ENCODE data around the gene NHLH2.
A peak's percentile ranks its signal among the peaks of the same experiment; 100 is the strongest.

Gene NHLH2

DNA sequence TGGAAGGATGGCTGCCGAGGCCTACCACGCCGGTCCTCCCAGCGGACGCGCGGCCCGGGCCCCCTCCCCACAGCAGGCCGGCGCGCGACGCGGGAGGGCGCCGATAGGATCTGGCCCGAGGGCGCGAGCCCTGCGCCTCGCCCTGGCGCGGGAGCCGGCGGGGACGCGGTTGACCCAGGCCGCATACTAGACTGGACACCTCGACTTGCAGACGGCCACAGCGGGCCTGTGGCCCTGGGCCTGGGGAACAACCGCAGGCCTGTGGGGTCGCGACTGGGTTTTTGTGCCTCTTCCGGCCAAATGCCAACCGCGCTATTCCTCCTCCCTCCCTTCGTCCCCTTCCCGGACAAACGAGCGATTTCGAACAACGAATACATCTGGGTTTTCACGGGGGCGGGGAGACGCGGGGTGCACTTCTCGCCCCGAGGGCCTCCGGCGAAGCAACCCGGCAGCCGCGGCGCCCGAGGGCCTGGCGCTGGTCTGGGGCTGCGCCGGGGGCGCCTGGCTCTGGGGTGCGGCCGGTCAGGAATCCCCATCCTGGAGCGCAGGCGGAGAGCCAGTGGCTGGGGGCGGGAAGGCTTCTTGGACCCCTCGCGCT is 2.4 kb downstream of the NHLH2 start:
- peak; percentile 25 for DNase-seq (ENCODE audit: low read depth, low spot score)

DNA sequence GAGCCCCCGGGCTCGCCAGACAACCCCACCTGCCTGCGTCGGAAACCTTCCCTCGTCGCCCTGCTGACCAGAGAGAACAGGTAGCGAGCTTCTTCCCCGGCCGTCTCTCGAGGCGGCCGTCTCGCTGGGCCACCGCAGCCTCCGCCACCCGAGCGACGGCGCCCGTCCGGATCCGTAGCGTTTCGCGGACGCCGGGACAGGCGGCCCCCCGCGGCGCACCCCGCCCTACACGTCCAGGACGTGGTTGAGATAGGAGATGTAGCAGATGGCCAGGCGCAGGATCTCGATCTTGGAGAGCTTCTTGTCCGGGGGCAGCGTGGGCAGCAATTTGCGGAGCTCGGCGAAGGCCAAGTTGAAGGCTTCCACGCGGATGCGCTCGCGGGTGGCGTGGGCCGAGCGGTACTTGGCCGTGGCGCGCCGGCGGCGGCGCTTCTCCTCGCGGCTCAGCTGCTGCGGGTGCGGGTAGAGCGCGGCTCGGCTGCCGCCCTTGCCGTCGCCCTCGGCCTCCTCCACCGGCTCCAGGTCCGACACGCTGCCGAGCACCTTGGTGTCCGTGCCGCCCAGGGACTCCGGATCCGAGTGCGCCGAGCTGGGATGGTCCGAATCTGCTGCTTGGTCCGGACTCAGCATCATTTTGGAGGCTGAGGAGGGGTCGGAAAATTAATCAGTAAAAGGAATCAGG is 3.0 kb downstream of the NHLH2 start:
- peak; percentile 19 for DNase-seq (ENCODE audit: low read depth, low spot score)

DNA sequence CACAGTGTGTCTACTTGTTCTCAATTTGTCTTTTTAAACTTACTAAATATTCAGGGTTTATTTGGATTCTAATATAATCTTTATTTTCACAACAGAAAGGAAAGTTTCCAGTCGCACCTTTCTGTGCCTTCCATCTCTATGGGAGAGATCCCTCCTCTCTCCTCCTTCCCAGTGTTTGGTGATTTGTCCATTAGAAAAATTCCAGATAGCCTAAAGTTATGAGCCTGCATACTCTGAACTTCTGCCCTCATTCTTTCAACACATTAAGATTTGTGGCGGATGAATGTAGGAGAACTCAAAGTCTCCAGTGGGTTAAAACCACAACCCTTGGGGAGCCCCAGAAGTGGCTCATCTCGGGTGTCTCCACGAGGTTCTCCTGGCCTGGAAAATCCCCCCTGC is 3.6 kb downstream of the NHLH2 start:
- no peak for DNase-seq (ENCODE audit: low read depth, low spot score)

DNA sequence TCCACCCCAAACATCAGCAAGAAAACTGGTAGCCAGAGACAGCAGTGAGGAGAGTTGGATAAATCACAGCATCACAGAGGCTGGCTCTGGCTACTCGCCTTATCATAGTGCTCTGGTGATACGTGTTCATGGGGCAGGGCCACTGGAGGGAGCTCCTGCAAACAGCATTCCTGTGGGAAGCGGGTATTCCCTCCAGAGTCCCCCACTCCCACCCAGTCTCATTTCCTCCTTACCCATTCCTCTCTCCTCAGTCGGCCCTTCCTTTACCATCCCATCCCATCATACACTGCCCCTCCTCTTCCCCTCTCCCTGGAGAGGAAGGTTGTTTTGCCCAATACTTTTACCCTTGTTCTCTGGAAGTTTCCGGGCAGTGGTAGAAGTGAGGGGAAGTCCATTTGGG is 7.1 kb downstream of the NHLH2 start:
- DNase-seq (ENCODE audit: low read depth, low spot score) = no peak

DNA sequence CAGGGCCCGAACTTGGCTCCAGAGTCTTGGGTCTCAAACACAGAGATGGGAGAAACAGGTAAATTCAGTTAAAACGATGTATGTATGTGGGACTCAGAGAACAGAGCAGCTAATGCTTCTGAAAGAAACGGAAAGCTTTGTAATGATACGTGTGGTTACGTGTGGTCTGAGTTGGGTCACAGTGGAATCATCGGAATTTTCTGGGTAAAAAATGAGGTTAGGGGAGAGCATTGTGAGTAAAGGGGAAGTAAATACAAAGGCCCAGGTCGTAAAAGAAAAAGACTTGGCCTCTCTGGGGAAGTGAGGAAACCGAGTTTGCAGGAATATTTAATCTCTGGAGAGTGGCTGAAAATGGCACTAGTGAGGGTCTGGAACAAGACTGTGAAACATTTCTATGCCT is 8.3 kb downstream of the NHLH2 start:
- DNase-seq (ENCODE audit: low read depth, low spot score) = peak; percentile 29

DNA sequence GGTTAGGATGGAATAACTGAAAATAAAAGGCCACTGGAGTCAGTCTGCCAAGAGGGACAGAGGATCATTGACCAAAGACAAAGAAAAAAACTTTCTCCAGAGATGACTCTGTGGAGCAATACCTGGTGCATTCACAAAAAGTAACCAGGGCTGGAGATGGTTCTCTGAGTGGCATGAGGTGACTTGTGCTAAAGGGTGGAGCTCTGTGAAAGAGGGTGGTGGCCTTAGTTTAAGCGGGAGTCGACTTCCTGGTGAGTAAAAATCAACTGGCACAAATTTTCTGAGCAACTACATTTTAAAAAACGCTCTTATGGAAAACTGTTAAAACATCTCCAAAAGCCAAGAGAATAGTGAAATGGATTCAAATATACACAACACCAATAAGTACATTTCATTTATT is 10.0 kb downstream of the NHLH2 start:
- no peak for DNase-seq (ENCODE audit: low read depth, low spot score)

DNA sequence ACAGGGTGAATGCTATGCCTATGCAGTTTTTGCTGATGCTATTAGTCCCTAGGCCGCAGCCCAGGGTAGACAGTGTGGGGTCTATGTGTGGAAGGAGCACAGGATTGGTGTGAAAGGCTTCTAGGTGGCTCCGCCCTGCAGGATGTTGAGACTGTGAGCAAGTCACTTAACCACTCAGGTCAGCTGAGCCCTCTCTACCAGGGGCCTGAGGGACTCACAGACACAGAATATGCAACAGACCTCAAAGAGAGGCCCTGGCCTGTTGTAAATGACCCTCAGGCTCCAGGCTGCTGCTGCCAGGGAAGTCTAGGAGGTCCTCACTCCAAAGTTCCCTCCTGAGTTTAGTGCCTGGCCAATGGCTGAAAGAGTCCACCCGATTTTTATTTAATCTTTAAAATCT is 11.0 kb downstream of the NHLH2 start:
- no peak for DNase-seq (ENCODE audit: low read depth, low spot score)

DNA sequence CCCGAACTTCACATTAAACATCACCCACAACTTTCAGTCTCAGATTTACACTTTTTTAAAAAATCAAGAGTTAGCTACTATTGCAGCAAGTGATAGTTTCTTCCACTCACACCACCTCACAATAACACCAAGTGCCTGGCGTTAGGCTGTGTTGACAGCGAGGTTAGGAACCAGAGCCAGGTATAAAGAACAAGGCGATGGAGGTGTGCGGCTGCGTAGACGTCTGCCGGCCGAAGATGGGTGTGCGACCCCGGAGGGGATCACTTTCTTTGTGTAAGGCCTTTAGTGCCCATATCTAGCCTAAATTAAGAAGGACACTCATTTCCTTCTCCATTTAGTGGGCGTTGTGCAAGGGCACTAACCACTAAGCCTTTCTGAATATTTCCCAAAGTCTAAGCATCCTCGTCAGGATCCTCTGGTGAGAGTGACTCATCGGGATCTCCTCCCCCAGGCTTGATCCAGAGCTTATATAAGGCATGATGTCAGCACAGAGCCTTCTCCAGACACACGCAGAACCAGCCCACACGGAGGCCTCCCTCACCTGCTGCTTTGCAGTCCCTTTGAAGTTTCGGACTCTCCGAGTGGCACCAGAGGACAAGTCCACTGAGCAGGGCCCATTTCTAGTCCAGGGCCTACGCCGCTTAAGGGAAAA is 11.8 kb downstream of the NHLH2 start:
- peak; percentile 43 for DNase-seq (ENCODE audit: low read depth, low spot score)

DNA sequence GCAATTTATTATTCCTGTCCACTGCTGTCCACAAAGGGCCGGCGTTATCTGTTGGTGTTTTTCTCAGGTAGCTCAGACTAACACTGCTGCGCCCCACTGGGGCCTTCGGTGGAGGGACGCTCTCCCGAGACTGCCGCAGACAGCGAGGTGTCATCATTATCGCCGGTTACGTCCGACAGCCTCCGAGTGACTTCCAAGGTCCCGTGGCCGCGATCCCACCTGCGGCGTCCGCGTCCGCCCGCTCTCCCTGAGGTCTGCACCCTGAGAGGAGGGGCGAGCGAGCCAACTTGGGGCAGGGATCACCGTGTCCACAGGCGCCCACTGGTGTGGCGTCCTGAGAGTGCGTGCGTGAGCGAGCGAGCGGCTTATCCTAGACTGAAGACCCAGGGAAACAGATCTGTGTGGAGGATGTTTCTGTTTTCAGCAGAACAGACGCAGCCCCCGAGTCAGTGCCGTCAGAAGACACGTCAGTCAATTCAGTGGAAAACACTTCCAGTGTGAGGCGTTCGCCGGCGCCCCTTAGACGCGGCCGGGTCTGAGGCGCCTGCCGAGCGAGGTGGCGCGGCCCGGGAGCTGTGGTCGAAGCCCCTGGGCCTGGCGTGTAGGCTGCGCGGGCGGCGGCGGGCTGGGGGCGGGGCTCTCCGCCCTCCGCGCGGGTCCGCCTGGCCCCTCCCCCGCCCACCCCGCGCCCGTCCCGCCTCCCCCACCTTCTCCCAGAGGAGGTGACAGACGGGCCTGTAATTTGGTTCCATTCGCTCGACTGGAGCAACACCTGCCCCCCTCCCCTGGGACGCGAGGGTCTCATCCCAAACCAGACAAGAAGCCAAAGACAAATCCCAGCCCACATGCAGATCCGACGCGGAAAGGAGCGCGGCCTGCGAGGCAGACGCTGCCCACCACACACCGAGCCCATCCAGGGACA is 12.6 kb downstream of the NHLH2 start:
- DNase-seq (ENCODE audit: low read depth, low spot score) = peak; percentile 37

DNA sequence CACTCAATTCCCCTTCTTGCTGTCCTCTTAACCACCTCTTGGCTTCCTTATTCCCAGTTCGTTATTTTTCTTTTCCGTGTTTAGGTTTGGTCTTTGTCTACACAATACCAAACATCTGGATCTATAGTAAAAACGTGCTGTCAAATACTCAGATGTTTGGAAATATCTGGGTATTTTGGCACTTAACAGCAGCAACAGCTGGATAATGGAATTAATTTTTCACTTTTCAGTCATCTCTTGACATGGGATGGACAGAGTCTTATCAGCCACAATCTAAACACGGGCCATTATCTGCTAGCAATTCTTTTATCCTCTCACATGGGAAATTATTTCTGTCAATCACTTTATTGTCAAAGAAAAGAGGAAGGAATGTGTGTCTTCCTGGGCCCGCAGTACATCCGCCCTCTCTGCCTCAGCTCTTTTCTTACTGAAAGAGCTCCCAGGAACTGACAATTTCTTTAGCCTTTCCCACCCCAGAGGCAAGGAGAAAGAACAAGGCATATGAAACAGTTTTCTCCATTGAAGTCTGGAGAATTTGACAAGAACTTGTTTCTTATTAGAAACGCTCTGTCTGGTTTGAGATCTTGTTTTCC is 13.4 kb downstream of the NHLH2 start:
- no peak for DNase-seq (ENCODE audit: low read depth, low spot score)

DNA sequence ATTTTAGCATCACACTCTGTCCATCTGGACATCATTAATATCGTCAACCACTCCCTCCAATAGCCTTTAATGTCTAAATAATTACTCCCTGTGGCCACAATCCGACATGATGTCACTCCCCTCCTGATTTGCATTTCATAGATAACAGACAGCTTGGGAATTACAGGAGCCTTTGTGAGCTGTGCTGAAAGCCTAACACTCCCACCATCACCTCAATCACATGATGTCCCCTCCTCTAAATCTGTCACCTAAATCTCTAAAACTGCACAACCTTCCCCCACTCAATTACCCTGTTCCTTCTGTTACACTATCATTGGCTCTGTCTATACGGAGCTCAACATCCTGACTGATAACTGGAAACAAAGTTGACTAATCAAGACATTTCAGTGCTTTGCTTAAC is 14.3 kb downstream of the NHLH2 start:
- DNase-seq (ENCODE audit: low read depth, low spot score) = no peak

DNA sequence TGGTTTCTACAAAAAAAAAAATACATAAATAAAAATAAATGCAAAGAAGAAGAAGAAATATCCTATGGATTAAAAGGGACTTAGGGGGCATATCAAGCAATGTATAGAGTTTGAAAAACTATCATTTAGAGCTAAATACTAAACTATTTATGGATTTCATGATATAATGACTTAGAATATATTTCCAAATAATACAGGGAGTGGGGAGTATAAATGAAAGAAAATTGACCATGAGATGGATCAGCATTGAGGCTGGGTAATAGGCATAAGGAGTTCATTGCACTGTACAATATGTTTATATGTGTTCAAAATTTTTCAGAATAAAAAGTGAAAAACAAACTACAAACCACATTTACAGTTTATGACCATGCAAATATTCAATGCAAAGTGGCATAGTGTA is 18.8 kb downstream of the NHLH2 start:
- no peak for DNase-seq (ENCODE audit: low read depth, low spot score)

DNA sequence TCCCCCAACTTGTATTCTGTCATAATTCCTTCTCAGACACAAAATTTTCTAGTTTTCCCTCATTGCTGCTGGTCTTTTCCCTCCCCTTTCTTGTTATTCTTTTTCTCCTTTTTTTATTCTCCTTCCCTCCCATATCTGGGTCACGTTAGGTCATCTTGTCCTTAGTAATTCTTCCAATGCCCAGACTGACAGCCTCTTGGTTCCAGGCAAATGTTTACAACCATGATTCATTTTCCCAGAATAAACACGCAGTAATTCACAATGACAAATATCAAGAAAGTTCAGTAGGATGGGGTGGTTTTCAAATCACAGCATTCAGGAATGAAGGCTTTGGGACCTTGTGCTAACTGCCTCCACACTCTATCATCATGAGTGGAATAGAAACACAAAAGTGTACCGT is 25.2 kb downstream of the NHLH2 start:
- no peak for DNase-seq (ENCODE audit: low read depth, low spot score)

DNA sequence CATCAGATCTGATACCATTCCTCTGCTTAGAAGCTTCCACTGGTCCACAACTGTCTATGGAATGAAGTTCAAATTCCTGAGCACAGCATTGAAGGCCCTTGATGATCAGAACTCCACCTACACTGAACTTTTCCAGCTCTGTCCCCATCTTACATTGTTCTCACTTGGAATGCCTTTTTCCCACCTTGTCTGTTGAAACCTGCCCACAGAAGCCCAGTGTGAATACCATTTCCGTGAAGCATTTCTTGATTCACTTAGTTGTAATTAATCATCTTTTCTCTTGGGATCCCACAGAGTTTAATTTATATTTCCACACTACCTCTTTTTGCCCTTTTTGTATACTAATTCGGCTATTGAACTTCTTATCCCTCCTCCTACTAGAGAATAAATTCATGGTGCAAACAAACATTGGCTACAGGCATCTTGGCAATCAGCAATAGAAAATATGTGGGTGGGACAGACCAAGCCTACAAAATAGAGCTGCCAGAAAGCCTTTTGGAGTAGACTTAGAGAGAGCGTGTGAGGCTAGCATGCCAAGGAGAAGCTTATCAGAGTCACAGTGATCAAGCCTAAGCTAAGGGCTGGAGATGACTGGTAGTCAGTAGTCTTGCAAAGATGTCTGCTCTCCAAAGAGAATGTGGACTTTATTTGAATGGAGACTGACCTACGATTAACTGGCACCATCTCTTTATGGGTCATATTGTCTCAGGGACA is 26.1 kb downstream of the NHLH2 start:
- no peak for DNase-seq (ENCODE audit: low read depth, low spot score)

DNA sequence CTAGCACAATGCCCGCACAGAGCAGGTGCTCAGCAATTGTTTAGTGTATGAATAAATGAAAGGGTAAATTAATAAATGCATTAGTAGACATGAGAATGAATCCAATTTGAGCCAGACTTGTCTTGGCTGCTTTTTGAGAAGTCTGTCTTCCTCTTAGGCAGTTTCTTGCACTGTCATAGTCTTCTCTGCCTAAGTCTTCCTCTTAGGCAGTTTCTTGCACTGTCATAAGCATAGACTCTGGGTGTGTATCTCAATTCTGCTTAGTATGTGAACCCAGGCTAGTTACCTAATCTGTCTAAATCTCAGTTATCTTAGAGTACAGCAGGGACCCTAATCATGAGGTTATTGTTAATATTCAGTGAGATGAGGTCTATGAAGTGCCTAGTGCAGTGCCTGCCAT is 27.2 kb downstream of the NHLH2 start:
- no peak for DNase-seq (ENCODE audit: low read depth, low spot score)

DNA sequence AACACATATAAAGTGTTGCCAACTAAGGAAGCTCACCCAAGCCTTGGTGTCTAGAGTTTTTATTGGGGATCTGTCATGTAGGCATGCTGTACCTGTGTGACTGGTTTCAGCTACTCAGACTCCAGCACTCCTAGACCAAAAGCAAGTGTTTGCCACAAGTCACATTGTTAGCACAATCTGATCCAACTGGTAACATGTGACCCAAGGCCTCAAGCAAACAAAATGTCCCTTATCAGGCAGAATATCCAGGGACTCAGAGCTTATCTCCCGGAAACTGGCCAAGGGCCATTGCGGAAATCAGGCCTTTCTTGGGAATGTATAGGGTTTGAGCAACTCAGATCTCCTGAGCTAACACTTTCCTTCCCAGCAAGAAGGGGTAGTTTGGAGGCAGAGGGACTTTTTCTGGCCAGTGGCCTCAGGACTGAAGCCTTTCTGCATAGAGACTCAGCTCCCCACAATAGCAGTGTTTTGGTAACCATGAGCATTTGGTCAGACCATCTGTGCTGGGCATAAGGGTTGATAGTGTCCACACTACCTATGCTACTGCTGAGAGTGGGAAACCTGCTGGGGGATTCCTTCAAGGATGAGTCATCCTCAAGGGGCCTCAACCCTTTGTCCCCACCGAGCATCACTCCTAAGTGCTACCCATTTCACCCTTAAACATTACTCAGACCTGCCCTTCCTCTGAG is 29.6 kb downstream of the NHLH2 start:
- DNase-seq (ENCODE audit: low read depth, low spot score) = no peak

DNA sequence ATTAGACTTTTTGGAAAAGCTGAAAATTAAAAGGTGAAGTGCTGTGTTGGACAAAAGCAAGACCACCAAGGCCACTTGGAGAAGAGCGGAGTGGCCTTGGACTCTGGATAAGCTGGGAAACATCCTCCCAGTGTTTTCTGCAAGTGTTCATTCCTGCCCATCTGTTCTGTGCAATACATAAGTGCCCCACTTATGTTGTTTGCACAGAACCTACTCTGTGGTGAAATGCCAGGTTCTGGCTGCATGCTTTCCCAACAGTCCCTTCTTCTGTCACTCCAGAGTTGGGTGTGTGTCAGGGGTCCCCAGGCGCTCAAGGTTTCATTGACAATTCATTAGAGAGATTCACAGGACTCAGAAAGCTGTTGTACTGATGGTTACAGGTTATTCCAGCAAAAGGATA is 30.3 kb downstream of the NHLH2 start:
- no peak for DNase-seq (ENCODE audit: low read depth, low spot score)

DNA sequence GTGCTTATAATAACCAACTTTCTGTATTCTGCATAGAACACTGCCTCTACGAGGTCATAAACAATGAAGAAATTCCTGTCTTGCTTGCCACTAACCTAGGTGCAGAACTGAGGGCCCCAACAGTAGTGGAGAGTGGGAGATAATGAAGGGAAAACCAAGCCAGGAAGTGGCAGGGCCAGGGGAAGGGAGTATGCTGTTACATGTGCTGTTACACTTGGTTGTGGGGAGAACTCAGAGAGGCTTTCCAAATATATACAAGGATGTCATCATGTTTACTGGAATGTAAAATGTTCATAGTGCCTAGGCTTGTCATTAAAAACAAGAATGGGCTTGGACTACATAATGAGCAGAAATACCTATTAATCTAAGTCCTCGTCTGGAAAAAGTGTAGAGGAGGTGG is 31.1 kb downstream of the NHLH2 start:
- DNase-seq (ENCODE audit: low read depth, low spot score) = no peak

DNA sequence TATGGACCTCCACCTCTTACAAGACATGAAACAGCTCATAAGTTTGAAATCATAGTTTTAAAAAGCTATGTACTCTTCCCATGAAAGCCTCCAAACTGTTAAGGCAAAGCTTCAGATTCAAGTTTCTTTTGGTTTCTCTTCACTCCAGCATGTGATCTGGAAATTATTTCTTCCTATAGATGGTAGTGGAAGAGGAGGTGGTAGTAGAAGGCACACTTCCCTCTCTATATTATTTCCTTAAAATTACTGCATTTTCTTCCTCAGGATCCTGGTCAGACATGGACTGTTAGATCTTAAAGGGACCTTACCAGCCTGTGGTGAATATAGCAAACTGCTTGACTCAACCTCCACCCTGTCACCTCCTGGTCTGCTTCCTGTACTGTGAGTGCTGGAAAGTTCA is 31.9 kb downstream of the NHLH2 start:
- no peak for DNase-seq (ENCODE audit: low read depth, low spot score)

DNA sequence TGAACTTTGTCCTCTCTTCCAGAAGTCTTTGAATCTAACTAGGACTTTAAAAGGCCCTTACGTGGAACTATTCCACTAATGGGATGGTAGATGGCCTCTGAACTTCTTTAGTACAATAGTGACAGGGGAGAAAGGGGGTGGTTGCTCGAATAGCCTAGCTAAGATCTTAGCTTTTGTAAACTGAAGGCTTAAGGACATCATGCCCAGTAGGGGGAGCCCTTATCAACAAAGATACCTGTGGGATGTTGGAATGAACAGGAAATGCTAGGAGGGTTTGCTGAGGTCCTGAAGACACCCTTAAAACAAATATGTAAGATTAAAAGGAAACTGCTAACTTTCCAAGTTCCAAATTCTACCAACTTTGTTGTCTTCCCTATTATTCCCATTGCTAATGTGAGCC is 33.2 kb downstream of the NHLH2 start:
- peak; percentile 76 for DNase-seq (ENCODE audit: low read depth, low spot score)

DNA sequence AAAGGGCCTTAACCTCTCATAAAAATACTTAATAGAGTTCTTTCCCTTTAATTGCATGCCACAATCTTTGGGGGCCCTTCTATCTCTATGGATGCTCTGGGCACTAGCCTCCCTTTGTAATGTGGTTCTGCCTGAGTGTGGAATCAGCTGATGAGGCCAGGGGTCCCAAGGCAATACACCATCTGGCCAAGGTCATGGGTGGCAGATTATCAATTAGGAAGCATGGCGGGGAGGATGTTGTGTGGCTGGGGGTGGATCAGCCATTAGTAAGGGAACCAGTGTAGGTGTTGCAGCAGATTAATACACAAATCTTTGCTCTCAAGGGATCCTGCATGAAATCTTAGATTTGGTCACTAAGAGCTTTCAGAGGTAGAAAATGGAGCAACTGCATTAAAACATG is 35.3 kb downstream of the NHLH2 start:
- DNase-seq (ENCODE audit: low read depth, low spot score) = no peak
